ENCODE results near the gene ARHGDIA.
A peak's percentile ranks its signal among the peaks of the same experiment; 100 is the strongest.
"Not testable (repeated sequence)": the region's sequence is repeated elsewhere in the genome, so short reads cannot be mapped to it uniquely, and the experiment has no call there.

ARHGDIA gene

DNA sequence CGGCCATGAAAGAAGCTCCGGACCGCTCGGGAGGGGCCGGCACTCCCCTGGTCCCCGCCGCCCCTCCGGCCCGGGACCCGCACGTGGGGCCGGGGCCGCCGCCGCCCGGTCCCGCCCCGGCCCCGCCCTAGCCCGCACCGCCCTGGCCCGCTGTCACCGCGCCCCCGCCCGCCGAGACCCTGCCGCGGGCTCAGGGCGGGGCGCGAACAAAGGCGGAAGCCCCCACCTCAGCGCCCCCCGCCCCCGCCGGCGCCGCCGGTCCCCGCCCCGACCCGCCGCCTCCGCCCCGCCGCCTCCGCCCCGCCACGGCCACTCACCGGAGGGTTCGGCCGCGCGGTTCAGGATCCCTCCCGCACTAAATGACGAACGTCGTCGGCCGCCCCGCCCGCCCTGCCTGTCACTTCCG lies at the start of gene ARHGDIA:
TSS of gene ARHGDIA (minus strand) at position 357 of the 406 bp plus-strand sequence. CDS start 1,407 bp downstream, outside the sequence.
- no peak for DNase-seq (ENCODE audit: low read depth in 2 of 2, low spot score in 1 of 2)

DNA sequence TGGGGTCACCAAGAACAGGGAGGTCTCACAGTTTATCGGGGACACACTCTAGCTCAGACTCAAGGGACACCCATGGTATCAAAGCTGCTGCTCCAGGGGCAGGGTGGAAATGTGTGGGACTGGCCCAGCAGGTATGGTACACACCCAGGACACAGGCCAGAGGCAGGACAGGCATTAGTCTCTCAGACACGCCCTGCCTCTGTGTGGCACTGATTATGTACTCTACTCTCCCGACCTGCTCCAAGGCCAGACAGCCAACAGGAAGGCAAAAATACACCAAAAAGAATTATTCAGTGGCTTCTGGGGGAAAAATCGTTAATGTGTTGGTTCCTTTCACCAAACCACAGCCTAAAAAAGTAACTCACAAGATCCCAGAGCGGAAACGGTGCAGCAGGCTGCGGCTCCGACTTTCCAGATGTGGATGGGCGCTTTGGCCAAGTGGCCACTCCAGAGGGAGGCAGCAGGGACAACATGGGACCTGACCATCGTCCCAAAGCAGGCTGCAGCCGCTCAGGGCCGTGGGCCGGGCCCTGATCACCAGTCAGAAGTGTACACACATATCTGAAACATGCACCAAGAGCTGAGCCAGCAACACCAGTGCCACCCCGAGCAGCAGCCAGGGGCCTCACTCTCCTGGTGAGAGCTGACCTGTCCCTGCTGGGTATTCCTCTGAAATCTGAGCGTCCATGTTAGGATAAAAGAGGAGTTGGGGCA lies 47.9 kb upstream of the ARHGDIA start:
- no peak for DNase-seq (ENCODE audit: low read depth in 2 of 2, low spot score in 1 of 2)

- not testable (repeated sequence) for DNase-seq (ENCODE audit: low read depth in 2 of 2, low spot score in 1 of 2)
Measured at GRCh38 chr17:81918333-81918669, 47.2 kb upstream of the ARHGDIA start.

DNA sequence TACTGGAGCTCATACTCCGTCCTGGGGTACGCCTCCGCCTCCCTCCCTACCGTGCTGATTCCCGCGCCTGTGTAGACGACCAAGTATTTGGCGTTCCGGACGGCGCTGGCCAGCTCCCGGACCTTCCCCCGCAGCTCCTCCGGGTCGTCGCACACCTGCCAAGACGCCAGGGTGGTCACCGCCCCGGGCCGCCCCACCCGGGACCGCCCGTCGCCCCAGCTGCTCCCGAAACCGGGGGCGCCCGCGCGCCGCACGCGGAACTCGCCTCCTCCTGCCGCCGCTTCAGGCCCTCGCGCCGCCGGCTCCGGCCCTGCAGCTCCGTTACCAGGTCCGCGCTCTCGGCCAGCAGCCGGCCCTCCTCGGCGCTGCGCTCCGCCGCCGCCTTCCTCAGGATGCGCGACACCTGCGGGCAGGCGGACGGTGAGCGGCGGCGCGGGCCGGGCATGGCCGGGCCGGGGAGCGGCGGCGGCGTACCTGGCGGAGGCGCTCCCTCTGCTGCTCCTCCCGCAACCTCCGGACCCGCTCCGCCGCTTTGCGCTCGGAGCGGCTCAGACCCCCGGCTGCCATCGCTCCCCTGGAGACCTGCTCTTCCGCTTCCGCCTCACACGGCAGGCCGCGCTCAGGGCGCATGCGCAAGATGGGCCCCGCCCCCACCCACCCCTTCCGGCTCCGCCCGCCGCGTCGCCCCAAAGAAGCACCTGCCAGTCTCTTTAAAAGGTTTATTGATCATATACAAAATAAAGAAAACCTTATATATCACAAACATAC lies 46.6 kb upstream of the ARHGDIA start, which contains the start of gene SIRT7:
TSS of gene SIRT7 (minus strand) at position 612 of the 768 bp plus-strand sequence. CDS start at position 567, 45 bp downstream.
- peak; percentile 64 to 72 for DNase-seq (ENCODE audit: low read depth in 2 of 2, low spot score in 1 of 2)

DNA sequence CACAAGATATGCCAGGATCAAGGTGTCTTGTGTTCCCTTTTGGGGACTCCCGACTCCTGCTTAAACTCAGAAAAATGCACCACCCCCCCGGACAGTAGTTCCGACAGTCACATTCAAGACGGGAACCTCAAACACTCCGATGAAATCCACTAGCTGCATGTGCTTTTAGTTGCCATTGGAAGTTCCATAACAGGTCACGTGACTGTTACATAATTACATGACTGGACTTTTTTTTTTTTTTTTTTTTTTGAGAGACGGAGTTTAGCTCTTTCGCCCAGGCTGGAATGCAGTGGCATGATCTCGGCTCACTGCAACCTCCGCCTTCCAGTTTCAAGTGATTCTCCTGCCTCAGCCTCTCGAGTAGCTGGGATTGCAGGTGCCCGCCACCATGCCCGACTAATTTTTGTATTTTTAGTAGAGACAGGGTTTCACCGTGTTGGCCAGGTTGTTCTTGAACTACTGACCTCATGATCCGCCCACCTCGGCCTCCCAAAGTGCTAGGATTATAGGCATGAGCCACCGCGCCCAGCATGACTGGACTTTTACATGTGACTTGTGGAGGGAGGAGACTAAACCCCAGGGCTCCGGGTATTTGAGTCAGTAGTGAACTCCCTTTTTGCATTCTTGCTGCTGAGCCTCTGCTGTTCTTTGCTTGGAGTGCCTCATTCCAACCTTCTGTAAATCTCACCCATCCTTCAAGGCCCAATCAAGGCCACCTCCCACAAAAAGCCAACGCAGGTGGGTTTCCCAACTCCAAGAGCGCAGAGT lies 45.3 kb upstream of the ARHGDIA start:
- no peak for DNase-seq (ENCODE audit: low read depth in 2 of 2, low spot score in 1 of 2)

DNA sequence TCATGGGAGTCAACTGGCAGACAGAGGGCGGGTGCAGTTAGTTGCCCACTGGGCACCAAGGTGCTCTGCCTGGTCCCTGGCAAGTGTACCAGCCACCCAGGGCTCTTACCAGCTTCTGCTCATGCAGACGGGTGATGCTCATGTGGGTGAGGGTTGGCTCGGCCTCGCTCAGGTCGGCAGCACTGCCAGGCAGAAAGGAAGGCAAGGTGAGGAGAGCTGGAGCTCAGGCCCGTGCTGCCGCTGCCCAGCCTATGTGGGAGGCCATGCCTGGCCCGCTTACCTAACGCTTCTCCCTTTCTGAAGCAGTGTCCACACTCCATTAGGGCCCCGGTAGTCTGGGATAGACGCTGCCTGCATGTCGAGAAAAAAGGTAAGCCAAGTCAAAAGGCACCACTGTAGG lies 44.2 kb upstream of the ARHGDIA start:
- no peak for DNase-seq (ENCODE audit: low read depth in 2 of 2, low spot score in 1 of 2)

DNA sequence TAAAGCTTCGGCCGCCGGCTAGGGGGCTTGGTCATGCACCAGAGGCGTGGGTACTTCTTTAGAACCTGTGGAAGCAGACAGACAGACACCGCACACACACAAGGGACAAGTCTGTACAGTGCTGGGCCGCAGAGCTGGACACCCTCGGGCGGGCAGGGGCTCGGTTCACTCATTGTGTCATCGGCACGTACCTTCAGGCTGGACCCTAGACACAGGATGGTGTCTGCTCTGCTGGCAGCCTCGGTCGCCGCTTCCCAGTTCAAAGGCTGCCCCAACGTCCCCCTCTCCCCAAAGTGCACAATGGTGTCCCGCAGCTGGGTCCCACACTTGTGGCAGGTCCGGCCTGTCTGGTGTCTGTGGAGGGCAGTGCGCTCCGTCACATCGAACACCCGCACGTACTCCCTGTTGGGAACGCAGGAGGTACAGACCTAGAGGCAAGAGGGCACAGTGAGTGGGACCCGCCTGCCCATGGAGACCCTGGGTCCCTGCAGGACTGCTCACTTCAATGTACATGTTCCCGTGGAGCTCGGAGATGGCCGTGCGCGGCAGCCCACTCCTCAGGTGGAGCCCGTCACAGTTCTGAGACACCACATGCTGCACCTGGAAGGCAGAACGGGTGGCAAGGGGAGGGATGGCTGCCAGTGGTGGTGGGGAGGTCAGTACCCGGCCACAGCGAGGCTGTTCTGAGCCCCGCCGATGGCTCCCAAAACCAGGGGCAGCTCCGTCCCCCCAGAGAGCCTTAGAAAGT lies 43.1 kb upstream of the ARHGDIA start:
- no peak for DNase-seq (ENCODE audit: low read depth in 2 of 2, low spot score in 1 of 2)

GRCh38 chr17:81913394-81914102 lies 42.4 kb upstream of the ARHGDIA start:
- no peak for DNase-seq (ENCODE audit: low read depth in 2 of 2, low spot score in 1 of 2)

- DNase-seq (ENCODE audit: low read depth in 2 of 2, low spot score in 1 of 2) = no peak
Measured at GRCh38 chr17:81912441-81913309, 41.5 kb upstream of the ARHGDIA start.

- DNase-seq (ENCODE audit: low read depth in 2 of 2, low spot score in 1 of 2) = no peak
Measured at GRCh38 chr17:81911969-81912368, 40.8 kb upstream of the ARHGDIA start.

DNA sequence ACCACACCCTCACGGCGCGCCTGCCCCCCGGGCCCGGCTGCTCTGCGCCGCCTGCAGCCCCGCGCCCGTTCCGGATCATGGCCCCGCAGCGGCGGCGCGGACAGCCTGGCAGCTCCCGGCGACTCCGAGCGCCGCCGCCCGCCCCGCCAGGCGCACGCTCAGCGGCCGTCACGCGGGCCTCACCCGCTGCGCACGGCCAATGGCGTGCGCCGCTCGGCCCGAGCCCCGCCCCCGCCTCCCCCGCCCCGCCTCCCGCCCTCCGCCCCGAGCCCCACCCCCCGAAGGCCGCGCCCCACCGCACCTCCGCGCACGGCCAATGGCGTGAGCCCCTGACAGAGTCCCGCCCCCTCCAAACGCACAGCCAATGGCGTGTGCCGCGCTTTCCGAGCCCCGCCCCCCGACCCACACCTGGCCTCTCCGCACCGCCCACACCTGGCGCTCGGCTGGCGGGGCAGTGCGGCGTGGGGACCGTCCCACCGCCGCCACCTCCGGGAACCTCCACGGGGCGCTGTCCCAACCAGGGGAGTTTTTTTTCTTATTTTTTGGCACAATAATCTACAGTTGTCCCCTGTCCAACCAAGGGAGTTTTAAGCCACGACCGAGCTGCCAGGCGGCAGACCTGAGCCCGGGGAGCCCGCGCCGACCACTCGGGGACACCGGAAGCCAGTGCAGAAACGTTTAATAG lies 40.3 kb upstream of the ARHGDIA start, which contains the start of gene PCYT2:
TSS of gene PCYT2 (minus strand) at position 123 of the 685 bp plus-strand sequence. CDS start at position 79, 44 bp downstream.
- peak; percentile 86 to 88 for DNase-seq (ENCODE audit: low read depth in 2 of 2, low spot score in 1 of 2)

GRCh38 chr17:81910840-81911276 lies 39.7 kb upstream of the ARHGDIA start:
- no peak for DNase-seq (ENCODE audit: low read depth in 2 of 2, low spot score in 1 of 2)

- no peak for DNase-seq (ENCODE audit: low read depth in 2 of 2, low spot score in 1 of 2)
Measured at GRCh38 chr17:81909966-81910839, 39.1 kb upstream of the ARHGDIA start.

- no peak for DNase-seq (ENCODE audit: low read depth in 2 of 2, low spot score in 1 of 2)
Measured at GRCh38 chr17:81909231-81909630, 38.1 kb upstream of the ARHGDIA start.

DNA sequence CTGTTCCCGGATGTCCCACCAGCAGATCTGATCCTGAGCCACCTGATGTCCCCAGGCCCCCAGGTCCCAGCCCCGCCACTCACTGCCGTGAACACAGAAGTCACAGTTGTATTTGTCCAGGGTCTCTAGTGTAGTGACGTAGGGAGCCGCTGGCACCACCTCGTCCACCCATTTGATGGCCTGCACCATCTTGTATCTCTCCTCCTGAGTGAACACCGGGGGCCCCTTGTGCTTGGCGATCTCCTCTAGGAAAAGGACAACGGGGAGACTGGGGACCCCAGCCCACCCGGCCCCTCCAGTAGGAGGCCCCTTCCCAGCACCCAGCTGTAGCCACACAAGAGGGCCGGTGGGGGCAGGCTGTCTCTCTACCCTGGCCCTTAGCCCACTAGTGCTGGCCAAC lies 37.7 kb upstream of the ARHGDIA start:
- no peak for DNase-seq (ENCODE audit: low read depth in 2 of 2, low spot score in 1 of 2)

GRCh38 chr17:81907219-81908145 lies 36.3 kb upstream of the ARHGDIA start:
- DNase-seq (ENCODE audit: low read depth in 2 of 2, low spot score in 1 of 2) = no peak

All from stimulated activated CD8-positive, alpha-beta memory T cell treated with anti-CD3 and anti-CD28 coated beads, Interleukin-4, amount 100 ng/mL, for 1 hour (primary cell).